ENCODE results near the gene CHST4. TPM values are rescaled to one million over a fixed set of nuclear protein-coding genes. Genes with fewer than 3 reads are reported as not detected.
A peak's percentile ranks its signal among the peaks of the same experiment; 100 is the strongest.

CHST4 gene
- total and polyA plus RNA-seq, 9 of the 15 experiments (the other 6 are each of a cell fraction or from before 2014, with no cell fraction given), result 0.07 TPM; not detected in 8

- TF ChIP-seq, protein P1, sequence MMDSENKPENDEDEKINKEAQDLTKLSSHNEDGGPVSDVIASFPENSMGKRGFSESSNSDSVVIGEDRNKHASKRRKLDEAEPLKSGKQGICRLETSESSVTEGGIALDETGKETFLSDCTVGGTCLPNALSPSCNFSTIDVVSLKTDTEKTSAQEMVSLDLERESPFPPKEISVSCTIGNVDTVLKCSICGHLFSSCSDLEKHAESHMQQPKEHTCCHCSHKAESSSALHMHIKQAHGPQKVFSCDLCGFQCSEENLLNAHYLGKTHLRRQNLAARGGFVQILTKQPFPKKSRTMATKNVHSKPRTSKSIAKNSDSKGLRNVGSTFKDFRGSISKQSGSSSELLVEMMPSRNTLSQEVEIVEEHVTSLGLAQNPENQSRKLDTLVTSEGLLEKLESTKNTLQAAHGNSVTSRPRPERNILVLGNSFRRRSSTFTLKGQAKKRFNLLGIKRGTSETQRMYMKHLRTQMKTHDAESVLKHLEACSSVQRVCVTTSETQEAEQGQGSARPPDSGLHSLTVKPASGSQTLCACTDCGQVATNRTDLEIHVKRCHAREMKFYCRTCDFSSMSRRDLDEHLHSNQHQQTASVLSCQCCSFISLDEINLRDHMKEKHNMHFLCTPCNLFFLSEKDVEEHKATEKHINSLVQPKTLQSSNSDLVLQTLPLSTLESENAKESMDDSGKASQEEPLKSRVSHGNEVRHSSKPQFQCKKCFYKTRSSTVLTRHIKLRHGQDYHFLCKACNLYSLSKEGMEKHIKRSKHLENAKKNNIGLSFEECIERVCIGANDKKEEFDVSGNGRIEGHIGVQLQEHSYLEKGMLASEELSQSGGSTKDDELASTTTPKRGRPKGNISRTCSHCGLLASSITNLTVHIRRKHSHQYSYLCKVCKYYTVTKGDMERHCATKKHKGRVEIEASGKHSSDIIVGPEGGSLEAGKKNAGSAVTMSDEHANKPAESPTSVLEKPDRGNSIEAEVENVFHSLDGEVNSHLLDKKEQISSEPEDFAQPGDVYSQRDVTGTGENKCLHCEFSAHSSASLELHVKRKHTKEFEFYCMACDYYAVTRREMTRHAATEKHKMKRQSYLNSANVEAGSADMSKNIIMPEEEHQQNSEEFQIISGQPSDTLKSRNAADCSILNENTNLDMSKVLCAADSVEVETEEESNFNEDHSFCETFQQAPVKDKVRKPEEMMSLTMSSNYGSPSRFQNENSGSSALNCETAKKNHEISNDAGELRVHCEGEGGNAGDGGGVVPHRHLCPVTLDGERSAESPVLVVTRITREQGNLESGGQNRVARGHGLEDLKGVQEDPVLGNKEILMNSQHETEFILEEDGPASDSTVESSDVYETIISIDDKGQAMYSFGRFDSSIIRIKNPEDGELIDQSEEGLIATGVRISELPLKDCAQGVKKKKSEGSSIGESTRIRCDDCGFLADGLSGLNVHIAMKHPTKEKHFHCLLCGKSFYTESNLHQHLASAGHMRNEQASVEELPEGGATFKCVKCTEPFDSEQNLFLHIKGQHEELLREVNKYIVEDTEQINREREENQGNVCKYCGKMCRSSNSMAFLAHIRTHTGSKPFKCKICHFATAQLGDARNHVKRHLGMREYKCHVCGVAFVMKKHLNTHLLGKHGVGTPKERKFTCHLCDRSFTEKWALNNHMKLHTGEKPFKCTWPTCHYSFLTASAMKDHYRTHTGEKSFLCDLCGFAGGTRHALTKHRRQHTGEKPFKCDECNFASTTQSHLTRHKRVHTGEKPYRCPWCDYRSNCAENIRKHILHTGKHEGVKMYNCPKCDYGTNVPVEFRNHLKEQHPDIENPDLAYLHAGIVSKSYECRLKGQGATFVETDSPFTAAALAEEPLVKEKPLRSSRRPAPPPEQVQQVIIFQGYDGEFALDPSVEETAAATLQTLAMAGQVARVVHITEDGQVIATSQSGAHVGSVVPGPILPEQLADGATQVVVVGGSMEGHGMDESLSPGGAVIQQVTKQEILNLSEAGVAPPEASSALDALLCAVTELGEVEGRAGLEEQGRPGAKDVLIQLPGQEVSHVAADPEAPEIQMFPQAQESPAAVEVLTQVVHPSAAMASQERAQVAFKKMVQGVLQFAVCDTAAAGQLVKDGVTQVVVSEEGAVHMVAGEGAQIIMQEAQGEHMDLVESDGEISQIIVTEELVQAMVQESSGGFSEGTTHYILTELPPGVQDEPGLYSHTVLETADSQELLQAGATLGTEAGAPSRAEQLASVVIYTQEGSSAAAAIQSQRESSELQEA (IDR thresholded peaks at IDR 0.05; ENCODE audit: low read depth), result no peak
- TF ChIP-seq KHSRP (IDR thresholded peaks at IDR 0.05), result no peak
- TF ChIP-seq, protein P2, sequence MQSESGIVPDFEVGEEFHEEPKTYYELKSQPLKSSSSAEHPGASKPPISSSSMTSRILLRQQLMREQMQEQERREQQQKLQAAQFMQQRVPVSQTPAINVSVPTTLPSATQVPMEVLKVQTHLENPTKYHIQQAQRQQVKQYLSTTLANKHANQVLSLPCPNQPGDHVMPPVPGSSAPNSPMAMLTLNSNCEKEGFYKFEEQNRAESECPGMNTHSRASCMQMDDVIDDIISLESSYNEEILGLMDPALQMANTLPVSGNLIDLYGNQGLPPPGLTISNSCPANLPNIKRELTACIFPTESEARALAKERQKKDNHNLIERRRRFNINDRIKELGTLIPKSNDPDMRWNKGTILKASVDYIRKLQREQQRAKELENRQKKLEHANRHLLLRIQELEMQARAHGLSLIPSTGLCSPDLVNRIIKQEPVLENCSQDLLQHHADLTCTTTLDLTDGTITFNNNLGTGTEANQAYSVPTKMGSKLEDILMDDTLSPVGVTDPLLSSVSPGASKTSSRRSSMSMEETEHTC (IDR thresholded peaks at IDR 0.05), result no peak
- peak; percentile 72 for TF ChIP-seq RBFOX2 (IDR thresholded peaks at IDR 0.05; ENCODE audit: low read depth, low read length)
- no peak for TF ChIP-seq IRF9 (tag; IDR thresholded peaks at IDR 0.05)
- no peak for TF ChIP-seq GATA2 (CRISPR knock-in tag; IDR thresholded peaks at IDR 0.05)
- peak; percentile 44; the same call in 1 of the 2 replicates for TF ChIP-seq TARDBP (IDR thresholded peaks at IDR 0.05)
- TF ChIP-seq ATF4 (CRISPR knock-in tag; IDR thresholded peaks at IDR 0.05), result no peak
- TF ChIP-seq FOSL1 (tag; conservative IDR thresholded peaks at IDR 0.05), result peak; percentile 26; the same call in 1 of the 2 replicates
- no peak for TF ChIP-seq ZNF75A (CRISPR knock-in tag; IDR thresholded peaks at IDR 0.05)
- TF ChIP-seq DNMT1 (IDR thresholded peaks at IDR 0.05), result no peak
These were observed 42.0 kb upstream of the CHST4 start (continued) for GRCh38 chr16:71484006-71484893.

All from K562 (cell line).